Activated CD4-positive, alpha-beta T cell treated with anti-CD3 and anti-CD28 coated beads, Interleukin-2, amount 50 U/mL, for 24 hours (primary cell): Measurements from ENCODE around the gene MRPL40.
A peak's percentile ranks its signal among the peaks of the same experiment; 100 is the strongest.
"Not testable (repeated sequence)": the region's sequence is repeated elsewhere in the genome, so short reads cannot be mapped to it uniquely, and the experiment has no call there.

Experiments
- DNase-seq, 2 donors: peaks; one replicate each; pipeline ENCODE4 v3.0.0-alpha.2; 2020; ENCODE audit warnings: low read depth in 1 of 2, low spot score in 1 of 2

The MRPL40 gene

DNA sequence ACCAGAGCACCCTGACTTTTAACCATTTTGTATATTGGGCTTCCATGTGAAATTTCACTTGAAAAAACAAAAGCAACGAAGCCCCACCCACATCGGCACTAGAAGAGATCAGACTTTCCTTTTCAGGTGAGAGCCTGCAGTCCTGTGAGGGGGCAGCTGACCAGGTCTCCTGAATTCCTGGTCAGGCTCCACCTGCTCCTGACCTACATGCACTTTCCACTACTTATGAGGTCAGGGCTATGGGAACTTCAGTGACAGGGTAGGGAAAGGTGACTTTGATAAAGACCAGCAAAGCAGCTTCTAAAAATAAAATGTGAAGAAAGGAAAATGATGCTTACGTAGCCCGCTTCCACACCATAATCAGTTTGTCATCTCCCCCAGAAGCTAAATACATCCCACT lies 25.5 kb upstream of the MRPL40 start:
- no peak for DNase-seq

DNA sequence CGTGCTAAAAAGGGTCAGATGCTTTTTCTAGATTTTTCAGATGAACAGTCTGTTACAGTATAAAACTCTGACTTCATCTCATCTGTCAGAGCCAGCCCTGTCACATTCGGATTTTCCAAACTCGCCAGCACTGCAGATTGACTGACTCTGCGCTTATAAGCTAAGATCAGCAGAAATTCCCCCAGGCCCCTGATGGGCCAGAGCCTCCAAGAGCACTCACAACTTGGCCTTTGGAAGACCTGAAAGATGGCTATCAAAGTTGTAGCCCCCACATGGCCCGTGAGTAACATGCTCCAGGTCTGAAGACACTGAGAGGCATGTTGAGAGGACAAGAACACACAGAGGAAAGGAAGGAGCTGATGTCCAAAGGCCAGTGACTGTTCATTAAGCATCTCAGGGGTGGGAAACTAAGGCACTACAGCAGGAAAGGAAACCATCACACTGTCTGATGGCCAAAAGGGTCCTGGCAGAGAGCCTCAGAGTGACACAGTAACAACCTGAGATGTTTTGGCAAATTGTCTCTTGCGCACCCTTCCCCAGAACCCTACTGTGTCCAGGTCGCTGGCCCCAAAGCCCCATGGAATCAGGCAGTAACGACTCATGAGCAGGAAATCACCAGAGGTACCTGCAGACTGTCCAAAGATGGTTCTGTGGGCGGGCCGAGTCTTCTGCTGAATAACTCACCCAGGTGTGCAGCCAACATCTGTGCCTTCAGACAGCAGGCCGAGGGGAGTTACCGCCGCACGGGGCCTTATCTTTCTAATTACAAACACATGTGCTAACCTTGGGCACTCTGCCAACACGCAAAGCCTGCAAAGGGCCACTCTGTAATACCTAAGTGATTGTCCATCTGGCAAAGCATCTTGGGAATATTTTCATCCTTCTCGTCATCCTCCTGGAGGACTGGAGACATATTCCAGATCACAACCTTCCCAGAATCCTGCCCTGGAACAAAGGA lies 24.4 kb upstream of the MRPL40 start:
- no peak for DNase-seq

DNA sequence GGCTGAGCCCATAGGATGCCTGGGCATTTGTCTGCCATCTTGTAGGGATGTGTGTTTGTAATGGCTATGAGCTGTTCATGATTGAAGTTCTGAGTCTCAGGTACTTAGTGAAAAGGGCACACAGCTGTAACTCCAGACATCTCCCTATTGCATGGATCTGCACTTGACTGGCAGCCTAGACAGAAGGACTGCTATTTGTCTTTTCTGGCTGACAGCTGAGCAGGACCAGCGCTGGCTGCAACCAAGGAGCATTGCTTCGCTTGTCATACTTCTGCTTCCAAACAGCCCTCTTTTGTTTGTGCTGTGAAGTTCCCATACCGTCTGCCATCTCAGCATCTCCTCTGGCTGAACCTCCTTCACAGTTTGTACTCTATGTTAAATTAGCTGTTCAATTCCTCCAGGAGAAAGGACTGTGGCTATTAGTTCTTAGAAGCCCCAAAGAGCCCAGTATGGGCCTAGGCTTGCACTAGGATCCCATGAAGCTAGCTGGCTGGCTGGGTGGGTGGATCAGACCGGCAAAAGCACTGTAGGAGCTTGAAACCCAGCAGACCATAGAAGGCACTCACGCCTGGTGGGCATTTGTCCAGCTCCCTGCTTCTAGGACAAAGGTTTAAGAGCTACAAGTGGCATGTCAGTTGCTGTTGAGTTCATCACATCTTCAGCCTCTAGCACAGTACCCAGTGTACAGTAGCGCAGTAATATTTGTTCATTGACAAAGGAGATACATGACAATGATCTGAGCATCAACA lies 21.2 kb upstream of the MRPL40 start:
- DNase-seq: no peak

DNA sequence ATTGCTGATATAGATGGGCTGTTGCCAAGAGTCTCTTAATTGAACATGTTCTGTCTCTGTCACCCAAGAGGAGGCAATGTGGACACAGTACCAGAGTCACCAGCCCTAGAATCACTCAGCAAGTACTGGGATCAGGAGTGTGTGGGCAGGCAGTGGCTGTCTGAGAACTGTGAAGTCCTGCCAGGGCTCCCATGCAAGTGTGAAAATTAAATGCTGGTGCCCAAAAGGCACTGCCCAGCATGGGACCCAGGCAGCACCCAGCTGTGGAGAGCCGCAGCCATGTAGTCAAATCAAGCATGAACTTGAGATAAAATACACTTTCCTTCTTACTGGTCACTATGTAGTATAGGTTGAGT lies 20.7 kb upstream of the MRPL40 start:
- no peak for DNase-seq

DNA sequence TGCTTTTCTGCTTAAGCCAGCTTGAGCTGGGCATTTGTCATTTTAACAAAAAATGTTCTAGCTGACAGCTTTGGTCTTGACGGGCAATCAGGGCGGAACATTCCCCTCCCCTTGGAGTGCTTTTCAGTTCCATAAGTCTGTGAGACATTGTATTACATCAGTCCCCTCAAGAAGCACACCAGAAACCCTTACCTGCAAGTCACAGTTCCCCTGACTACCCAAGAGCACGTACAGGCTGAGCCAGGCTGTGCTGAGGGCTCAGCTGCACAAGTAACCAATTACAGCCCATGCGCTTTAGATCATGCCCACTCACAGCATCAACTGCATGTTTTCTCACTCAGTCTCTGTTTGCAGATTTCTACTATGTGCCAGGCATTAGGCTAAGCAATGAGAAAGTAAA lies 19.9 kb upstream of the MRPL40 start:
- DNase-seq: no peak

DNA sequence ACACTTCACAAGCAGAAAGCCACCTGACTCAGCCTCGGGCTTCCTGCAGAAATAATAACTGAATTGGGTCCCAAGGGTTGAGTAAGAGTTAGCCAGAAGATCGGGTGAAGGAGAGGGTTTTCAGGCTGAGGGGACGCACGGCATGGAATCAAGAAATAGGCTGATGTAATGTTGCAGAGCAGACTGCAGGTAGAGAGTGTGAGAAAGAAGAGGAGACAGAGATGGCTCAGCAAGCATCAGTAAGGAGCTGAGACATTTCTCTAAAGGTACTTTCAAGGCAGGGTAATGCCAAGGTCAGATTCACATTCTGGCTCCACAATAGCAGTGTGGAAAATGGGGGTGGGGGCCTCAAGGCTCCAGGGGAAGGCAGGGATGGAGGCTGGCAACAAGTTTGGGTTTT lies 19.4 kb upstream of the MRPL40 start:
- no peak for DNase-seq

DNA sequence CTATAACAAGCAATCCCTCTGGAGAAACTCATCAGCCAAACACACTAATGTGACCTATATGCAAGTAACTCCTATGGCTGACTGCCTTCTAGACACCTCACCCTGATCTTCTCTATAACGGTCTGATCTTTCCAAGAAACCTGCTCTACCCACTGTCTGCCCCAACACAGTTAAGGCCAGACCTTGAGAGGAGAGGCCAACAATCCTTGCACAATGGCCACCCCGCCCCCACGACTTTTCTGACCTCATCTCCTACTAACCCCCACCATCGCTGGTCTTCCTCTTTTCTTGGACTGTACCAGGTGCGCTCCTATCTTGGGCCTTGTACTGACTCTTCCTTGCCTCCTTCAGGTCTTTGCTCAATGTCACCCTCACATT lies 13.3 kb upstream of the MRPL40 start:
- no peak for DNase-seq

DNA sequence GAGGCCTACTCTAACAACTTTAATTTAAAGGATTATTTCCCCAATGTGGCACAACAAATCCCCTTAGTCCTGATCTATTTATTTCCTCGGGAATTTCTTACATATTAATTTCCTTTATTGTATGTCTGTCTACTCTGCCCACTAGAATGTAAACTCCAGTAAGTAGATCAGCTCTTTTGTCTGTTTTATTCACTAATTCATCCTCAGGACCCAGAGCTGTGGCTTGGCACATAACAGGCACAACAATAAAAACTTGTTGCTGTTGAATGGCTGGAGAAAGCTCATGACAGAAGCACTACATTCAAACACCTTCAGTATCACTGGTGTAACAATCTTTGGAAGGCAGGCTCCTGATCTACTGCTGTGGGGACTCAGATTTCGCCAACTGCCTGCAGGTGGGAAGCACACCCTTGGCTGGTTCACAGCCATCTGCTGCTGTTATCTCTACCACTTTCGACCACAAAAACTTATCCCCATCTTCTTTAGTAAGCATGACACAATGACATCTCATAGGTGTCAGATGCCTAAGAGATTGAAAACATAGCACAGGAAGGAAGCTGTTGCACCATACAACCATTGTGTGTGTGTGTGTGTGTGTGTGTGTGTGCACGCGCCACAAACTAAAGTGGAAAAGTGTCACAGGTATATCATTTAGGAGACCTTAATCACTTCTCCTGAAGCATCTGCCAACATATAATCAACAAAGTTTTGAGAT lies 12.7 kb upstream of the MRPL40 start:
- peak in 1 of 2 donors; percentile 36 for DNase-seq

DNA sequence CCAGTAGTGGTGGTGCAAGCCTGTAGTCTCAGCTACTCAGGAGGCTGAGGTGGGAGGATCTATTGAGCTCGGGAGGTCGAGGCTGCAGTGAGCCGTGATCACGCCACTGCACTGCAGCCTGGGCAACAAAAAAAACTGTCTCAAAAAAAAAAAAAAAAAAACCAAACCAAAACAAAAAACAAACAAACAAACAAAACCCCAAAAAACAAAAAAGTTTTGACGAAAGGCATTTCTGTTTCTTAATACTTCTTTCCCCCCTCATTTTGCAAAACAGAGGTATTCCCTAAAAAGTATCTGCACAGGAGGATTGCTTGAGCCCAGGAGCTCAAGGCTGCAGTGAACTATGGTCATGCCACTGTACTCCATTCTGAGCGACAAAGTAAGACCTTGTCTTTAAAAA lies 12.0 kb upstream of the MRPL40 start:
- no peak for DNase-seq

DNA sequence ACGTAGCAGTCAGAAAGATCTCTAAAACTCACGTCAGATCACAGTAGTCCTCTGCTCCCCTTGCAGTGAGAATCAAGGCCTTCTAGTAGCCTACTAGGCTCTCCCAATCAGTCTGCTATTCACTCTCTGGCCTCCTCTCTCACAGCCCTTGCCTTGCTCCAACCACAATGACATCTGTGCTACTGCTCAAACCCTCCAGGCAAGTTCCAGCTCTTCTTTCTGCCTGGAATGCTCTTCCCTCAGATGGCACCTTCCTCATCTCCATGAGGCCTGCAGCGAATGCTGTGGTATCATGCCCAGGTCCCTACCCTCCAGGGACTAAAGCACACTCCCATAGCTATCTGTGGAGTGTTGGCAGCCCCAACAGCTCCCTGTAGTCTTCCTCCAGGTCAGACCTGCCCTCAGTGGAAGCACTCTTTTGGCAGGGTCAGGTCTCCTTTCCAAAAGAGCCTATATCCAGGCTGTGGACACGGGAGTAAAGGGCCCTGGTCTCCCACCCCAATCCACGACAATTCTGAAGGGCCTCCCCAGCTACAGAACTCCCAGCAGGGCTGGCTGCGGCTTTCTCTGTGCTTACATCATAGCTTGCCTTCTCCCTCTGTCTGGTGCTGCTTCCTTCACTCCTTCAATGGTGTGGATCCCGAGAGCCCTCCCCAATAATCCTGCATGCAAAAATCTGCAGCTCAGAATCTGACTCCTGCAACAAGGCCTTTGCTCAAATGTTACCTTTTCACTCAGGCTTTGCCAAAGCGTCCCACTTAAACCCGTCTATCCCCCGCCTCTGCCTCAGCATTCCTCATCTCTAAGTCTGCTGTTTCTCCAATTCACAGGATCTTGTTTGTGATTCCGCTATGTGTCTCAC lies 9.7 kb upstream of the MRPL40 start:
- DNase-seq: no peak

DNA sequence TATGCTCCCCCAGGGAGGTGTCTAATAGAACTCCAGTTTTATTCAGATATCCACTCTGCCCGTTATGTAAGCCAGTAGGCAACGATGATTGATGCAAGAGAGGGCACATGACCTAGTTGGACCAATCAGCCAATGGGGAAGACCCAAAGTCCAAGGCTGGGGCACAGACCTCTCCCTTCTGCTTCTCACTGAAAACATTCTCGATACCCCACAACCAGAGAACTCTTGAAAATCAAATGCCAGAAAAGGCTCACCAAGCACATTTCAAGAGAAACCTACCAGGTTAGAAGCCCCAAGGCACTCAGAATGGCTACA lies 8.2 kb upstream of the MRPL40 start:
- no peak for DNase-seq

DNA sequence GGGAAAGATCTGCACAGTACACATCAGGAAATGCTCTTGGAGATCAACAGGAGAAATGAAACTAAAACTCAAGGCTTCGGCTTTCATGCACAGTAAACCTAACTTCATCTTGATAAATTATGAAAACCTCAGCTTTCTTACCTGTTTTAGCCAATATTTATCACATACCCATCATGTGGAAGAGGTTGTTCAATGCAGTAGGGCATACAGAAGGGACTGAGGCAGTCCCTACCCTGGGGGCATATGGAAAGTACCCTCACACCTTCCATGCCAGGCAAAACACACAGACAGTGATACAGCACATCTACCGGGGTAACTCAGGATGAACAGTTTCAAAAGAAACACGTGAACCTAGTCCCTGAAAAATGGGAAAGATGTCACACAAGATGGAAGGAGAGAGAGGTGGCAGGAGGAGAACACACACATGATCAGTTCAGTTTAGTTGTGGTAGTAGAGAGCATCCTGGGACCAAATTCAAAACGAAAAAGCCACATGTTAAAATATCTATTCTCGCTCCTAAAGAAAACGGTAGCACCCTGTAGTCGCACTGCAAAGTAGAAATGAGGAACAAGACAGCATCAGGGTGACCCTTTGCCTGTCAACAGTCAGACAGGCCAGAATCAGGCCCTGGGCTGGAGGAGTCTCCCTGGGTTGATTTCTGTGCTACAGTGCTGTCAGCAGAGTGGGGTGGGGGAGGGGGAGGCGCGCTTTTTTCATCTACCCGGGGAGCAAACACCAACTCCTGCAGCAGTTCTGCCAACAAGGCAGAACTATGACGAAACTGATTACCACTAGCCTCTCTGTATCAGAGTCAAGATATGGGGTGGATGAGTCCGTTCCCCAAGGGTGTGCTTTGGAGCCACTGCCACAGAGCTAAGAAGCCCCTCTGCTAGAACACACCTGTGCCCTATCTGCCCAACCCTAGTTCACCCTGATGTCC lies 2.1 kb upstream of the MRPL40 start:
- no peak for DNase-seq

DNA sequence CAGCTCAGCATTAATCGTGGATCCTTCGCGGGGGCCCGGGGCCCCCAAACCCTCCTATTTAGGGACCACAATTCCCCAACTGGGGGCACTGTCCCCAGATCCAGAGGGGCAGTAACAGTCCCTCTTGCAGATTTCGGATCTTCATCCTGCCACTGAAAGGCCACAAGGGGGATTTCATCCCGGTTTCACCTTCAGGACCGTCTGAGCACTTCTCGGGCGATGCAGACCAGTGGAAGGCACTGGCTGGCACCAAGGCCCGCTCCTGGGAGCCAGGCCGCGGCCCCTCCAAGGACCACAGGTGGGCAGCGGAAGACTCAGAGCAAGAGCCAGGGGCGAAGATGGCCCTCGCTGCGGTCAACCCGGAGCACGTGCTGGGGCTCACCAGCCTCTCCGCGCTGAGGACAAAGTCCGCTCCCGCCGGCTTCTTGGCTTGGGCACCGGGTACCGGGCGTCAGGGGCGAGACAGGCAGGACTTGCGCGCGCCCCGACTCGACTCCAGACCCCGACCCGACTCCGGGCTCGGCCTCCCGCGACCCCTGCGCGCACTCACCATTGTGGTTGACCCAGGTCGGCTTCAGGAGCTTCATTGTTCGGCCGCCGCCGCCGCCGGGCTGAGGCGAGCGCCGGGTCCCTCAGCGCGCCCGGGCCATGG lies 1.3 kb upstream of the MRPL40 start:
- DNase-seq: no peak

DNA sequence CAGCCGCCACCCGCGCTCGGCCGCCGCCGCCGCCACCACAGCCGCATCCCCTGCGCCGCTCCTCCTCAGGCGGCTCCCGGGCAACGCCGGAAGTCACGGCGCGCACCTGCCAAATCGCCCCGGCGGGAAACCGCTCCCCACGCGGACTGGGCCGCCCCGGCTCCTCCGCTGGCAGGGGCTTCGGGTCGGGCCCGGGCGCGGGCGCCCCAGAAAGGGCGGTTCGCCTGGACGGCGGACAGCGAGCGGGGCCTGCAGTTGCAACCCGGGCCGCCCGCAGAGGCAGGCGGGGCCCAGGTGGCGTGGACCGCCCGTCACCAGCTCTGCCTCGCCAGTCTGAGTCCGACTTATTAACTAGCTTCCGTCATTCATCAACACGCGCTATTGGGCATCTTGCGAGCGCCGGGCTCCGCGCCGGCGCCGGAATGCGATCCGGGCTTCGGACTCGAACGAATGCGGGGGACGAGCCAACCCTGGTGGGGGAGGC lies 654 bp upstream of the MRPL40 start, which contains the start of gene HIRA:
HIRA (minus strand) TSS at position 85 of the 484 bp plus-strand sequence. CDS start 257 bp downstream, outside the sequence.
- DNase-seq: peak; percentile 81 to 89

DNA sequence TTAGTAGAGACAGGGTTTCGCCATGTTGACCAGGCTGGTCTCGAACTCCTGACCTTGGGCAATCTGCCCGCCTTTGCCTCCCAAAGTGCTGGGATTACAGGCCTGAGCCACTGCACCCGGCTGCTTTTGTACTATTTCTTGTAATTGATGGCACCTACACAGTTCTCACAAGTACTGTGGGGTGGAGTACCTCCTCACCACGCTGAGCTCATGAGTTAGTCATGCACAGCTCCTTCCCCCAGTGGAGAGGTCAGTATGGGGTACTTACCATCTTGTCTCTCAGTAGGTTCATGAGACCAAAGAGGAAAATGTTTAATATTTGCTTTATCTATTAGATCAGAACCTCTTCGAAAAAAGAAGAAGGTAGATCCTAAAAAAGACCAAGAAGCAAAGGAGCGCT lies 2.1 kb downstream of the MRPL40 start:
- DNase-seq: no peak

DNA sequence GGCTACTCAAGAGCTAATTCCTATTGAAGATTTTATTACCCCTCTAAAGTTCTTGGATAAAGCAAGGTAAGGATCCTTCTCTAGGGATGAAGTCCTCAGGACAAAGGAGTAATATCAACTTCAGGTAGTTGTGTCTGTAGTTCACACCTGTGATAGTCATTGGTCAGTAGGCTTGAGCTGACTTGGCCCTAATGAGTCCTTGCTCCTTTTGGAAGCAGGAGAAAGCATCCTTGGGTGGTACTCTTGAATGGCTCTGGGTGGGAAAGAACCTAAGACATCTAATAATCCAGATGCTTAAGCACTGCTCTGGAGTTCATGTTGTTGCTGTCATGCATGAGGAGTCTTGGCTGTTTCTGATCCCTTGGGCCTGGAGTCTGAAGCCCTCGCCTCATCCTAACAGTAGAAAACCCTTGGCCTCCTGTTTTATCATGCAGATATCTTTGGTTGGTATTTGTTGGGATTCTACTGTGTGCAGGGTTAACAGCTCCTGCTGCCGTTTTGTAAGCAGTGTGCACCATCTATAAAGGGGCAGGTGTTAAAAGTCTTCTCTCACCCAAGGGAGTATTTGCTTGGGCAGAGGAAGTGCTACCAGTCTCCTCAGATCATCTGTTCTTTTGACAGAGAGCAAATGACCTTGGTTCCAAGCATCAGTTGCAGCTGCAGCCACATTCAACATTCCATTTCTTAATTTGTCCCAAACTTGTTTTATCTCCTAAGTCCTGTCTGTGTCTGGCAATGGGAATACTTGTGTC lies 2.7 kb downstream of the MRPL40 start:
- no peak for DNase-seq

DNA sequence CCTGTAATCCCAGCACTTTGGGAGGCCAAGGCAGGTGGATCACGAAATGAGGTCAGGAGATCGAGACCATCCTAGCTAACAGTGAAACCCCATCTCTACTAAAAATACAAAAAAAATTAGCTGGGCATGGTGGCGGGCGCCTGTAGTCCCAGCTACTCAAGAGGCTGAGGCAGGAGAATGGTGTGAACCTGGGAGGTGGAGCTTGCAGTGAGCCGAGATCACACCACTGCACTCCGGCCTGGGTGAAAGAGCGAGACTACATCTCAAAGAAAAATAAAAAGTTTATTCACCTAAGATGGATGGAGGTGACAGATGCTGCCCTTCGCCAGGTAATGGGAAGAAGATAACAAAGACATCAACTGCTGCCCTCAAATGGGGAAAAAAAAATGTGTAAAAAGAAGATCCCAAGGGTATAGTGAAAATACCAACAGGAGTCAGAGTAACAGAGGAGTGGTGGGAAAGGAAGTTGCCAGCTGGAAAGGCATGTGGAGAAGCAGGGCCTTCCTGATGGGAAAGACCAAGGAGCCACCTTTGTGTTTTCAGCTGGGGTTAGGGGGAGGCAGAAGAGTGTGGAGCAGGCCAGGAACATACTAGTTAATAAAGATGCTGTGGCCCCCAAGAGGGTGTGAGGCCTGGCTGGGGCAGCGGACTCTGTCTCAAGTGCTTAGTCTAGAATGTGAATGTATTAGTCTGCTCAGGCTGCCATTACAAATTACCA lies 4.3 kb downstream of the MRPL40 start:
- not testable (repeated sequence) for DNase-seq

DNA sequence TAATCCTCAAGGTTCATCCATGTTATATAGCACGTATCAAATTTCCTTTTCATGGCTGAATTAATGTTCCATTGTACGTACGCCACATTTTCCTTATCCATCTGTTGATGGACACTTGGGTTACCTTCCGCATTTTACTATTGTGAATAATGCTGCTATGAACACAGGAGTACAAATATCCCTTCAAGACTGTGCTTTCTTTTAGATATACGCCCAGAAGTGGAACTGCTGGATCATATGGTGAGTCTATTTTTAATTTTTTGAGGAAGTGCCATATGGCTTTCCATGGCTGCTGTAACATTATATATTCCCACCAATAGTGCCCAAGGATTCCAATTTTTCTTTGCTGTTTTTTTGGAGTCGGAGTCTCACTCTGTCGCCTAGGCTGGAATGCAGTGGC lies 6.0 kb downstream of the MRPL40 start:
- no peak for DNase-seq
